Esophagus (tissue), 2 donors: ENCODE data around the gene CPSF7. TPM values are rescaled to one million over a fixed set of nuclear protein-coding genes. Genes with fewer than 3 reads are reported as not detected.
A peak's percentile ranks its signal among the peaks of the same experiment; 100 is the strongest.

Experiments
- H3K27ac ChIP-seq, 2 donors: one replicate each; pipeline ENCODE4 v1.5.1; 2013; ENCODE audit warnings: low read depth in 2 of 2, mild to moderate bottlenecking in 2 of 2, inconsistent platforms in 1 of 2, low read length in 1 of 2, moderate library complexity in 1 of 2
- H3K27me3 ChIP-seq, 2 donors: one replicate each; pipeline ENCODE4 v1.6.1; 2013; ENCODE audit warnings: low read length in 2 of 2, control low read depth in 1 of 2, mild to moderate bottlenecking in 1 of 2; ENCODE audit not compliant: insufficient read depth in 2 of 2, control insufficient read depth in 1 of 2
- H3K36me3 ChIP-seq, 2 donors: one replicate each; pipeline ENCODE4 v1.6.1; 2013; ENCODE audit warnings: low read length in 1 of 2; ENCODE audit not compliant: control insufficient read depth in 2 of 2, insufficient read depth in 2 of 2
- H3K4me1 ChIP-seq, 2 donors: one replicate each; pipeline ENCODE4 v1.6.1; 2013; ENCODE audit warnings: low read length in 1 of 2; ENCODE audit not compliant: control insufficient read depth in 2 of 2, insufficient read depth in 2 of 2
- H3K4me3 ChIP-seq, 2 donors: one replicate each; pipeline ENCODE4 v1.5.1; 2013; ENCODE audit warnings: low read length in 2 of 2, mild to moderate bottlenecking in 2 of 2, low read depth in 1 of 2, moderate library complexity in 1 of 2
- H3K9me3 ChIP-seq, 2 donors: one replicate each; pipeline ENCODE4 v1.6.1; 2013; ENCODE audit warnings: mild to moderate bottlenecking in 2 of 2, low read depth in 1 of 2, low read length in 1 of 2, moderate library complexity in 1 of 2; ENCODE audit not compliant: control insufficient read depth in 2 of 2, insufficient read depth in 1 of 2
- WGBS, 2 donors: extraction: QIAGEN DNeasy Blood & Tissue Kit; methylation state at CpG; one replicate each; pipeline ENCODE4 v1.1.7; 2013; 5-methylcytosine and 5-hydroxymethylcytosine counted together
- polyA plus RNA-seq, 2 donors: library from polyadenylated mRNA; stranded (reverse); fragments of 200-250 nt; gene quantifications; one replicate each; pipeline ENCODE4 v1.2.3, GENCODE V29; 2013
- donor health status: healthy with polysubstance abuse.
- donor health status: Bipolar disorder and iron deficiency.

CPSF7 gene
- polyA plus RNA-seq, 2 donors: 32.7 to 43.1 TPM

DNA sequence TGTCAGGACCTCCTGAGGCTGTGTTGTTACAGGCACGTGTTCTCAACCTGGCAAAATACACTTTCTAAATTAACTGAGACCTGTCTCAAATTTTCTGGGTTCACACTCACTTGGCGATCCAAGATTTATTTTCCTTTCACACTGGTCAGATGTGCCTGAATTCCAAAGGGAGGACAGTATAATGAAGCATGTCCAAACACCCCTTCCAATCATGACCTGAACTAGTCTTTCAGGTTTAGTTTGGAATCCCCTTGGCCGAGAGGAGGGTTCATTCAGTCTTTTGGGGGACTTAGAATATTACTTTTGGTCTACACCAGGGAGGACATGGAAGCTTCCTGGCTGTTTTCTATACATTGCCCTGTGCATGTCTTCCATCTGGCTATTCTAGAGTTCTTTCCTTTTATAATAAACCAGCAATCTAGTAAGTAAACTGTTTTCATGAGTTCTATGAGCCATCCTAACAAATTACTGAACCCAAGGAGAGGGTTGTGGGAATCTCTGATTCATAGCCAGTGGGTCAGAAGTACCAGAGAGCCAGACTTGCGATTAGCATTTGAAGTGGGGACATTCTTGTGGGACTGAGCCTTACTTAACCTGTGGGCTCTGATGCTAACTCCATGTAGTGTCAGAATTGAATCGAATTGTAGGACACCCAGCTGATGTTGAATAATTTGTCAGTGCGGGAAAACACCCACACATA is 52.2 kb downstream of the CPSF7 start:
- Histone ChIP-seq H3K36me3 (no peaks in the 10 kb centered on the region), H3K4me3 (no peak overlapping the region), H3K27ac (no peak overlapping the region), H3K9me3 (no peaks in the 10 kb centered on the region), H3K27me3 (no peaks in the 10 kb centered on the region), H3K4me1 (no peaks in the 10 kb centered on the region)
- 68 to 83% methylated on average over 6 of the region's 6 CpGs for WGBS, 2 donors

- no peaks in the 10 kb centered on the region for H3K27me3 ChIP-seq
- no peak overlapping the region for H3K27ac ChIP-seq
- no peaks in the 10 kb centered on the region for H3K9me3 ChIP-seq
- no peak overlapping the region for H3K4me3 ChIP-seq
- 59 to 69% methylated on average over 6 of the region's 6 CpGs for WGBS, 2 donors
- no peaks in the 10 kb centered on the region for H3K36me3 ChIP-seq
- H3K4me1 ChIP-seq: no peaks in the 10 kb centered on the region
These were observed 54.0 kb downstream of the CPSF7 start for GRCh38 chr11:61375761-61376108.

GRCh38 chr11:61372659-61373420 is 56.9 kb downstream of the CPSF7 start:
- Histone ChIP-seq H3K27me3 (no peaks in the 10 kb centered on the region), H3K27ac (no peak overlapping the region), H3K36me3 (peaks cover 0 to 5% of the 10 kb centered on the region in 2 donors), H3K9me3 (no peaks in the 10 kb centered on the region), H3K4me3 (no peak overlapping the region), H3K4me1 (peaks cover 2 to 8% of the 10 kb centered on the region in 2 donors)
- WGBS, 2 donors: 81 to 86% methylated on average over 8 of the region's 8 CpGs

GRCh38 chr11:61370349-61371005 is 59.3 kb downstream of the CPSF7 start:
- 83 to 87% methylated on average over 8 of the region's 8 CpGs for WGBS, 2 donors
- Histone ChIP-seq H3K27me3 (no peaks in the 10 kb centered on the region), H3K4me1 (peaks cover 2 to 10% of the 10 kb centered on the region in 2 donors), H3K4me3 (no peak overlapping the region), H3K9me3 (no peaks in the 10 kb centered on the region), H3K36me3 (peaks cover 5 to 6% of the 10 kb centered on the region in 2 donors), H3K27ac (peak overlapping the region; percentile 59 to 62)

- no peaks in the 10 kb centered on the region for H3K27me3 ChIP-seq
- H3K36me3 ChIP-seq: peaks cover 5 to 7% of the 10 kb centered on the region in 2 donors
- H3K9me3 ChIP-seq: no peaks in the 10 kb centered on the region
- WGBS, 2 donors: 48 to 59% methylated on average over 9 of the region's 9 CpGs
- no peak overlapping the region for H3K4me3 ChIP-seq
- H3K4me1 ChIP-seq: peaks cover 2 to 10% of the 10 kb centered on the region in 2 donors
- peak overlapping the region; percentile 62 to 73 for H3K27ac ChIP-seq
These were observed 60.1 kb downstream of the CPSF7 start for GRCh38 chr11:61369372-61370348.

DNA sequence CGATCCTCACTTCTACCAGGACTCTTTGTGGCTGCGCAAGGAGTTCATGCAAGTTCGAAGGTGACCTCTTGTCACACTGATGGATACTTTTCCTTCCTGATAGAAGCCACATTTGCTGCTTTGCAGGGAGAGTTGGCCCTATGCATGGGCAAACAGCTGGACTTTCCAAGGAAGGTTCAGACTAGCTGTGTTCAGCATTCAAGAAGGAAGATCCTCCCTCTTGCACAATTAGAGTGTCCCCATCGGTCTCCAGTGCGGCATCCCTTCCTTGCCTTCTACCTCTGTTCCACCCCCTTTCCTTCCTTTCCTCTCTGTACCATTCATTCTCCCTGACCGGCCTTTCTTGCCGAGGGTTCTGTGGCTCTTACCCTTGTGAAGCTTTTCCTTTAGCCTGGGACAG is 61.1 kb downstream of the CPSF7 start:
- H3K27ac ChIP-seq: peak overlapping the region in 1 of 2 donors; percentile 17
- 91 to 95% methylated on average over 7 of the region's 7 CpGs for WGBS, 2 donors

DNA sequence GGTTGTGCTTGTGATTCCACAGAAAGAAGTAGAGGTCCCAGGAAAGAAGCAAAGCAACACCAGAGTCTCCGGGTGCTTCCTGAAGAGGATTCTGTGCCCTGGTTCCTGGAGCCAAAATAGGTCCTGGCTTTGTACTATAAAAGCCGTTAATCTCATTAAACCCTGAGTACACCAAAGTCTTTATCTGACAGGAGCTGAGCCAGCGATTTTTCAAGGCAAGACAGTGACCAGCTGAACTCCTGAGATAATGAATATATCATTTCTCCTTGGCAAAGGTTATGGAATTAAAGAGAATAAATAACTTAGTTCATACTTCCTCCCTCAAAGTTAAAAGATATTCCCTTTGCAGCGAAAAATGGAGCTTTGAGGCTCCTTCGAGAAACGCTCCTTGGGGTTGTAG is 62.4 kb downstream of the CPSF7 start:
- Histone ChIP-seq H3K4me3 (no peak overlapping the region), H3K4me1 (peaks cover 2 to 10% of the 10 kb centered on the region in 2 donors), H3K27me3 (no peaks in the 10 kb centered on the region), H3K36me3 (peaks cover 5 to 14% of the 10 kb centered on the region in 2 donors), H3K27ac (no peak overlapping the region), H3K9me3 (no peaks in the 10 kb centered on the region)
- WGBS, 2 donors: 62 to 71% methylated on average over 6 of the region's 6 CpGs

More for the DNA sequence above, 61.1 kb downstream of the CPSF7 start:
- Histone ChIP-seq H3K9me3 (no peaks in the 10 kb centered on the region), H3K4me1 (peaks cover 2 to 10% of the 10 kb centered on the region in 2 donors), H3K4me3 (no peak overlapping the region), H3K27me3 (no peaks in the 10 kb centered on the region), H3K36me3 (peaks cover 5 to 14% of the 10 kb centered on the region in 2 donors)

- WGBS, 2 donors: 92% methylated on average over 5 of the region's 5 CpGs
- H3K27me3 ChIP-seq: no peaks in the 10 kb centered on the region
- peaks cover 5 to 14% of the 10 kb centered on the region in 2 donors for H3K36me3 ChIP-seq
- H3K4me1 ChIP-seq: peaks cover 0 to 8% of the 10 kb centered on the region in 2 donors
- H3K4me3 ChIP-seq: no peak overlapping the region
- no peak overlapping the region for H3K27ac ChIP-seq
- no peaks in the 10 kb centered on the region for H3K9me3 ChIP-seq
These were observed 65.6 kb downstream of the CPSF7 start for GRCh38 chr11:61364012-61364675.
